ENCODE results near the gene LRRC25. TPM values are rescaled to one million over a fixed set of nuclear protein-coding genes. Genes with fewer than 3 reads are reported as not detected.

Gene LRRC25
- total and polyA plus RNA-seq, 2 donors (not counting 3 experiments of a cell fraction or from before 2014, with no cell fraction given): not detected

DNA sequence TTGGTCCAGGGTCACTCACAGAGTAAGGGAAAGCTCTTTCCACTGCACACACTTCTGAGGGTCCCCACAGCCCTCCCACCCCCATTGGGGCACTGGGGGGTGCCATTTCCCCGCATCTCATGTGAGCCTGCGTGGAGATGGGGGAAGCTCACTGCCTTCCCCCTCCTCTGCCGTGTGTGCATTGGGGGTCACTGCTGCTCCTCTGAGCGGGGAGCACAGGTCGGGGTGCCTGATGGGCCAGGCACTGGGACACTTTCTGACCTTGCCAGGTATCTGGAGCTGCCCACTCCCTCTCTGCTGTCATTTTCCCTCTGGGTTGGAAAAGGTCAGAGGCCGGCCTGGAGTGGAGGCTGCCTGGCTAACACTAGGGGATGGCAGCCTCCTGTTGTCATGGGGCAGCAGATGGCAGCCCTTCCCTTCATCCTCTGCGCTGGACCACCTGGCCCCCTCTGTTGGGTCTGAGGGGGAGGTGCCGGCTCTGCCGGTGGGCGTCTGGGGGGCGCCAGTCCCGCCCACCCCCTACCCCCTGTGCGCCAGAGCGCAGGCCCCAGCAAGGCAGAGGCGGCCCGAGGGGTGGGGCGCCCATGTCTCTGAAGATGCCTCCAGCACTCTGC is 30.9 kb upstream of the LRRC25 start:
- POLR2A ChIA-PET: interaction anchor here (0.7 to 1.3 kb wide), 3 partner anchors 9 to 147 kb away, joined by 3 to 4 read pairs (median 3); partner anchors contain the start of gene SSBP4
- FAIRE-seq: no peak
- H3K4me2 ChIP-seq (ENCODE audit: insufficient read depth, low read length): no peak overlapping the region

More for the DNA sequence above, 30.9 kb upstream of the LRRC25 start:
- BruUV-seq (replicated peaks): no TSS peak
- Histone ChIP-seq H2AFZ (ENCODE audit: low read depth, low read length) (no peak overlapping the region), H3K27ac (ENCODE audit: insufficient read depth, low read depth, low read length) (peak overlapping the region; percentile 51), H3K9ac (replicated peaks; ENCODE audit: extremely low read depth, insufficient read depth, low read length) (no peak overlapping the region), H3K79me2 (ENCODE audit: control insufficient read depth, insufficient read depth, low read length) (peaks cover 36% of the 10 kb centered on the region), H3K36me3 (ENCODE audit: control insufficient read depth in 2 of 2, extremely low read depth in 1 of 2, insufficient read depth in 2 of 2, low read length in 2 of 2) (peaks cover 0 to 2% of the 10 kb centered on the region in 2 experiments), H3K27me3 (ENCODE audit: control insufficient read depth in 2 of 2, insufficient read depth in 2 of 2, low read length in 2 of 2) (no peaks in the 10 kb centered on the region), H3K9me1 (replicated peaks; ENCODE audit: control insufficient read depth, extremely low read depth, insufficient read depth, low read length) (no peaks in the 10 kb centered on the region), H3K4me3 (replicated peaks in 1 of 3; ENCODE audit: insufficient read depth in 1 of 3, low read depth in 1 of 3, low read length in 3 of 3) (no peak overlapping the region), H3K9me3 (replicated peaks; ENCODE audit: control insufficient read depth, insufficient read depth, low read length) (no peaks in the 10 kb centered on the region), H3K4me1 (ENCODE audit: control insufficient read depth, extremely low read depth, insufficient read depth, low read length) (peaks cover 13% of the 10 kb centered on the region), H4K20me1 (replicated peaks; ENCODE audit: control insufficient read depth, extremely low read depth, insufficient read depth, low read length) (no peaks in the 10 kb centered on the region)
- intact Hi-C loops (cut with micrococcal nuclease) (no loop called here), dilution Hi-C loops (cut with MboI; ENCODE audit: extremely low pct_ligation_motif_present, low sequenced_read_pairs) (no loop called here)
- CTCF ChIA-PET: interaction anchor here (1.0 to 2.1 kb wide), 4 partner anchors 9 to 149 kb away, joined by 3 to 13 read pairs (median 6); partner anchors contain the start of gene SSBP4
- no peak for DNase-seq (ENCODE audit: low read depth, low spot score)
- TF ChIP-seq POLR2A (IDR thresholded peaks at IDR 0.05; ENCODE audit: low read depth, low read length) (no peak), JUN (IDR thresholded peaks at IDR 0.05; ENCODE audit: borderline replicate concordance, insufficient read depth, insufficient read length, low read depth) (no peak), MAX (IDR thresholded peaks at IDR 0.05; ENCODE audit: insufficient read depth, insufficient read length) (no peak), CTCF (IDR thresholded peaks at IDR 0.05; ENCODE audit: extremely low read depth in 1 of 2, insufficient read depth in 1 of 2, low read depth in 1 of 2, low read length in 2 of 2) (no peak), POLR2AphosphoS5 (IDR thresholded peaks at IDR 0.05; ENCODE audit: insufficient read depth, low read depth, low read length) (no peak), GATA2 (IDR thresholded peaks at IDR 0.05; ENCODE audit: insufficient read depth, insufficient read length, low read depth, low read length) (no peak), MYC (IDR thresholded peaks at IDR 0.05; ENCODE audit: low read depth, low read length) (no peak), EZH2 (IDR thresholded peaks at IDR 0.05; ENCODE audit: borderline replicate concordance, low read depth, low read length, severe bottlenecking) (no peak), FOS (IDR thresholded peaks at IDR 0.05; ENCODE audit: borderline replicate concordance, insufficient read depth, low read length) (no peak)

Data from endothelial cell of umbilical vein (primary cell).